ENCODE data around the gene DST. TPM values are rescaled to one million over a fixed set of nuclear protein-coding genes. Genes with fewer than 3 reads are reported as not detected.
A peak's percentile ranks its signal among the peaks of the same experiment; 100 is the strongest.

The DST gene
- total RNA-seq, 1 donor from 2014 or later = 442 TPM

DNA sequence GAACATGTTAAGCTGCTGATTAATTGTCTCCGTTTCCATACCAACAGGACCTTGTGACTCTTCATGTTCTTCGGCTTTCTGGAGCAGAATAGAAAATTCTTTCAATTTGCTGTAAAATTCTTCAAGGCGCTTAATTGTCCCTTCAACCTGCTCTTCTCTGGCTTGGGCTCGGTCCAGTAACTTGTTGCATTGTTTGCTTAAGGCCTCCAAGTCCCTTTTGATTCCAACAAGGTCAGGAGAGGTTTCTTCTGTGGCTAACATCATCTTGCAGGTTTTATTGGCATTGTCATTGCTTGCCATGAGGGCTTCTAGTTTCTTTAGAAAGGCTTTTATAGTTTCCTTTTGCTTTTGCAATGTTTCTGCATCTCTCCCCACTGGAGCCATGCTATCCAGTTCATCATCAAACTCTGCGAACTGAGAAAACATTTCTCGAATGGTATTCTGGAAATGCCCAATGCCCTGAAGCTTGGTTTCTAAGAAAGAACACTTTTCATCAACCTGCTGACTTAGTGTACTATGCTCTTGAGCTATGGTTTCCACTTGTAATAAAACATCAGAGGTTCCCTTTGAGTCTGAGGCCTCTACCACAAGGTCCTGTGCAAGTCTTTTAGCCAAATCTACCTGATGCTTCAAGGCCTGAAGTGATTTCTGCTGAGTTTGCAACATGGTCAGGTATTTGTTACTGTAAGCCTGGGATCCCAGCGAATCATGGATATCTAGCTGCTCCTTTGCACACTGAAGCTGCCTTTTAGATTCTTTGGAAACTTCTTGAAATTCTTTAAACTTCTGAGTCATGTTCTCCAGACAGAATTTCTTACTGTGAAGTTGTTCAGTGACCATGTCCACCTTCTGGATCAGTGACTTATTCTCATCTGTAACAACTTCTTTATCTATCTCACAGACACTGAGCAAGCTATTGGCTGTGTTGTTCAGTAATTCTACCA lies 90.2 kb downstream of the DST start:
- Mint-ChIP-seq H3K4me1 (ENCODE audit: low read depth, unreplicated experiment) (peaks cover 42% of the 10 kb centered on the region), H3K27me3 (ENCODE audit: low read depth, unreplicated experiment) (no peaks in the 10 kb centered on the region), H3K36me3 (ENCODE audit: low read depth, unreplicated experiment) (peaks cover 10% of the 10 kb centered on the region), H3K4me3 (ENCODE audit: unreplicated experiment) (peak overlapping the region; percentile 64), H3K9me3 (ENCODE audit: unreplicated experiment) (no peaks in the 10 kb centered on the region), H3K27ac (ENCODE audit: unreplicated experiment) (peak overlapping the region; percentile 84)
- no peaks in the 10 kb centered on the region for H3K27me3 ChIP-seq (ENCODE audit: insufficient read depth, low read length)
- peaks cover 16% of the 10 kb centered on the region for H3K4me1 ChIP-seq (ENCODE audit: insufficient read depth, low read length)
- H3K36me3 ChIP-seq (ENCODE audit: insufficient read depth, low read length) = peaks cover 39% of the 10 kb centered on the region
- DNase-seq (ENCODE audit: low read depth) (peak; percentile 80), FAIRE-seq (peak; percentile 78)
- H4K20me1 ChIP-seq (ENCODE audit: insufficient read depth, low read length) = peaks cover 65% of the 10 kb centered on the region
- no peak for TF ChIP-seq EZH2 (IDR thresholded peaks at IDR 0.05; ENCODE audit: insufficient read depth, low read length)
- TF ChIP-seq, protein P1, sequence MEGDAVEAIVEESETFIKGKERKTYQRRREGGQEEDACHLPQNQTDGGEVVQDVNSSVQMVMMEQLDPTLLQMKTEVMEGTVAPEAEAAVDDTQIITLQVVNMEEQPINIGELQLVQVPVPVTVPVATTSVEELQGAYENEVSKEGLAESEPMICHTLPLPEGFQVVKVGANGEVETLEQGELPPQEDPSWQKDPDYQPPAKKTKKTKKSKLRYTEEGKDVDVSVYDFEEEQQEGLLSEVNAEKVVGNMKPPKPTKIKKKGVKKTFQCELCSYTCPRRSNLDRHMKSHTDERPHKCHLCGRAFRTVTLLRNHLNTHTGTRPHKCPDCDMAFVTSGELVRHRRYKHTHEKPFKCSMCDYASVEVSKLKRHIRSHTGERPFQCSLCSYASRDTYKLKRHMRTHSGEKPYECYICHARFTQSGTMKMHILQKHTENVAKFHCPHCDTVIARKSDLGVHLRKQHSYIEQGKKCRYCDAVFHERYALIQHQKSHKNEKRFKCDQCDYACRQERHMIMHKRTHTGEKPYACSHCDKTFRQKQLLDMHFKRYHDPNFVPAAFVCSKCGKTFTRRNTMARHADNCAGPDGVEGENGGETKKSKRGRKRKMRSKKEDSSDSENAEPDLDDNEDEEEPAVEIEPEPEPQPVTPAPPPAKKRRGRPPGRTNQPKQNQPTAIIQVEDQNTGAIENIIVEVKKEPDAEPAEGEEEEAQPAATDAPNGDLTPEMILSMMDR (IDR thresholded peaks at IDR 0.05; ENCODE audit: insufficient read depth, low read depth, low read length) = no peak
- peak overlapping the region; percentile 28 for H3K27ac ChIP-seq (ENCODE audit: low read depth, low read length)
- H3K9ac ChIP-seq (ENCODE audit: low read length) = no peak overlapping the region
- H3K79me2 ChIP-seq (ENCODE audit: insufficient read depth, low read length) = peaks cover 43% of the 10 kb centered on the region
- no peaks in the 10 kb centered on the region for H3K9me3 ChIP-seq (ENCODE audit: insufficient read depth, low read depth, low read length)
- no peak overlapping the region for H3K4me3 ChIP-seq (ENCODE audit: insufficient read depth, low read depth, low read length)
- H2AFZ ChIP-seq (ENCODE audit: low read depth, low read length) = no peak overlapping the region
- no peak overlapping the region for H3K4me2 ChIP-seq (ENCODE audit: low read length)

DNA sequence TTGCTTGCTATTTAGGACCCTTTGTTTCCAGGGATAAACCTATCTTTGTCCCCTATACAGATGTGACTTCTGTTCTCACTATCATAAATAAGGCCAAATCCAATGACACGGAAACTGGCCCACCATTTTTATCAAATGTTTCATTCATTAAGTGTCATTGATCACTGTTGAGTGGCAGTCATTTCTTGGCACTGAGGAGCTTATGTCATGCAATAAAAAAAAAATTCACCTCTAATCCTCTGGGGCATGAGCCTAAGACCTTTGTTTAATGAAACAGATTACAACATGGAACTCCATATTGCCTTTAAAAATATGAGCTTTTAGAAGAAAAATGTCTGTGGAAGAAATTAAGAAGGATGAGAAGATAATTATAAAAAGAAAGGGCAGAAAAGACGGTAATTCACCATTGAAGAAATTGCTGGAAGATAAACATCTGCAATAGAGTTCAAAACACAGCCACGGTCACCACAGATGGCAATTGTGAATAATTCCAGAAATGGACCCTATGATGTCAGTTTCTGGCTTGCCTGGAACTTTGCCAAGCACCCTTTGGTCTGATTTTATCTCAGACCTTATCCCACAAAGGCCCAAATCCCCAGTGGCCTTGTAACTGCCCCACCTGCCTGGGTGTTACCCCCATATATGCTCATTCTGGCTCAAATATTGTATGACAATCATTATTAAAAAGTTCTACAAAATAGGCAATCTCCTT lies 91.1 kb downstream of the DST start:
- Histone ChIP-seq H3K36me3 (ENCODE audit: insufficient read depth, low read length) (peaks cover 33% of the 10 kb centered on the region), H3K27me3 (ENCODE audit: insufficient read depth, low read length) (no peaks in the 10 kb centered on the region), H3K27ac (ENCODE audit: low read depth, low read length) (no peak overlapping the region), H4K20me1 (ENCODE audit: insufficient read depth, low read length) (peaks cover 71% of the 10 kb centered on the region), H2AFZ (ENCODE audit: low read depth, low read length) (no peak overlapping the region), H3K9ac (ENCODE audit: low read length) (no peak overlapping the region), H3K9me3 (ENCODE audit: insufficient read depth, low read depth, low read length) (no peaks in the 10 kb centered on the region), H3K4me3 (ENCODE audit: insufficient read depth, low read depth, low read length) (no peak overlapping the region), H3K4me2 (ENCODE audit: low read length) (no peak overlapping the region), H3K4me1 (ENCODE audit: insufficient read depth, low read length) (peaks cover 16% of the 10 kb centered on the region), H3K79me2 (ENCODE audit: insufficient read depth, low read length) (peaks cover 52% of the 10 kb centered on the region)
- TF ChIP-seq EZH2 (IDR thresholded peaks at IDR 0.05; ENCODE audit: insufficient read depth, low read length) = no peak
- TF ChIP-seq, protein P1 (IDR thresholded peaks at IDR 0.05; ENCODE audit: insufficient read depth, low read depth, low read length) = no peak
- Mint-ChIP-seq H3K4me1 (ENCODE audit: low read depth, unreplicated experiment) (peaks cover 42% of the 10 kb centered on the region), H3K27ac (ENCODE audit: unreplicated experiment) (peak overlapping the region; percentile 15), H3K4me3 (ENCODE audit: unreplicated experiment) (no peak overlapping the region), H3K36me3 (ENCODE audit: low read depth, unreplicated experiment) (peaks cover 10% of the 10 kb centered on the region), H3K27me3 (ENCODE audit: low read depth, unreplicated experiment) (no peaks in the 10 kb centered on the region), H3K9me3 (ENCODE audit: unreplicated experiment) (no peaks in the 10 kb centered on the region)
- no peak for FAIRE-seq
- DNase-seq (ENCODE audit: low read depth) = no peak

Measured in astrocyte (in vitro differentiated cells and primary cell).